Measurements from ENCODE around the gene ABHD11. TPM values are rescaled to one million over a fixed set of nuclear protein-coding genes. Genes with fewer than 3 reads are reported as not detected.

ABHD11 gene
- total and polyA plus RNA-seq, 2 donors: 5.8 to 22.6 TPM

GRCh38 chr7:73705551-73705920, 33.1 kb downstream of the ABHD11 start:
- Histone ChIP-seq H3K4me1 (ENCODE audit: insufficient read depth) (no peaks in the 10 kb centered on the region), H3K36me3 (ENCODE audit: insufficient read depth) (no peaks in the 10 kb centered on the region), H3K4me3 (ENCODE audit: low read depth, low read length) (no peak overlapping the region), H3K27ac (ENCODE audit: low read depth) (no peak overlapping the region)
- DNase-seq (ENCODE audit: extremely low spot score): no peak
- WGBS: 86% methylated on average over 10 of the region's 10 CpGs

DNA sequence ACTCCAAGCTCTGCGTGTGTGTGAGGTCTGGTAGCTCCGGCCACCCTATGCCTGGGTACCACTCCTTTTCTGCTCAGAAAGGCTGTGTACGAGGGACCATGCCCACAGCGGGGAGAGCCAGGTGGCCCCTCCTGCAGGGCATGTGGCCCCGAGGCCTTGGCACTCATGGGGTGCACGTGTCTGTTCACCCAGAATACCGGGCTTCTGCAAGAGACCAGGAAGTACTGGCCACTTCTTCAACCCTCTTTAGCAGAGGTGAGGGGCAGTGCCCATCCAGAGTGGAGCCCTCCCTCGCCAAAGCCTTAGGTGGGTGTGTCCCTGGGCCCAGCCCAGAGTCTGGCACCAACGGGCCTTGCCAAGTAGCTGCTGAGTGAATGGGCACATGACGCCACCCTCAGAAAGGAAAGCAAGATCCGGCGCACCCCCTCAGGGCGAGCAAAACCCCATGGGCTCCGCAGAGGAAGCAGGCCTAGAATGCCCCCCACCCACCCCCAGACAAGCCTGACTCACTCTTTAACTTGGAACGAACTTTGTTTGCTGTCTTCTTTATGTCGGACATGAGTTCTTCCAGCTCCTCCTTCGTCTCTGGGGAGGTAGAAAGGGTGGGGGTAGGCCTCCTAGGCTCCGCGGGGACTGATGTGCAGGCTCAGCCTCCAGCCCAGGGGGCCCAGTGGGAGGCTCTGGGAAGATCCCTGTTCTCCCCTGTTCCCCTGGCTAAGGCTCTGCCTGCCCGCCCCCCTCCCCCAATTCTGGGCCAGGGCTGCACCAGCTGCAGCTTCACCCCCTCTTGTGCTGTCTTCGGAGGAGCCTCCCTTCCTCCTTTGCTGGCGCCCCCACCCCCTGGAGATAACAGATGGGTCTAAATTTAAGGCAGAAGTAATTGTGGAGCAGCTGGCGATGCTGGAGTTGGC, 33.7 kb downstream of the ABHD11 start:
- no peaks in the 10 kb centered on the region for H3K4me1 ChIP-seq (ENCODE audit: insufficient read depth)
- 63% methylated on average over 23 of the region's 23 CpGs for WGBS
- no peak overlapping the region for H3K4me3 ChIP-seq (ENCODE audit: low read depth, low read length)
- H3K27ac ChIP-seq (ENCODE audit: low read depth): no peak overlapping the region
- H3K36me3 ChIP-seq (ENCODE audit: insufficient read depth): no peaks in the 10 kb centered on the region
- DNase-seq (ENCODE audit: extremely low spot score): no peak

DNA sequence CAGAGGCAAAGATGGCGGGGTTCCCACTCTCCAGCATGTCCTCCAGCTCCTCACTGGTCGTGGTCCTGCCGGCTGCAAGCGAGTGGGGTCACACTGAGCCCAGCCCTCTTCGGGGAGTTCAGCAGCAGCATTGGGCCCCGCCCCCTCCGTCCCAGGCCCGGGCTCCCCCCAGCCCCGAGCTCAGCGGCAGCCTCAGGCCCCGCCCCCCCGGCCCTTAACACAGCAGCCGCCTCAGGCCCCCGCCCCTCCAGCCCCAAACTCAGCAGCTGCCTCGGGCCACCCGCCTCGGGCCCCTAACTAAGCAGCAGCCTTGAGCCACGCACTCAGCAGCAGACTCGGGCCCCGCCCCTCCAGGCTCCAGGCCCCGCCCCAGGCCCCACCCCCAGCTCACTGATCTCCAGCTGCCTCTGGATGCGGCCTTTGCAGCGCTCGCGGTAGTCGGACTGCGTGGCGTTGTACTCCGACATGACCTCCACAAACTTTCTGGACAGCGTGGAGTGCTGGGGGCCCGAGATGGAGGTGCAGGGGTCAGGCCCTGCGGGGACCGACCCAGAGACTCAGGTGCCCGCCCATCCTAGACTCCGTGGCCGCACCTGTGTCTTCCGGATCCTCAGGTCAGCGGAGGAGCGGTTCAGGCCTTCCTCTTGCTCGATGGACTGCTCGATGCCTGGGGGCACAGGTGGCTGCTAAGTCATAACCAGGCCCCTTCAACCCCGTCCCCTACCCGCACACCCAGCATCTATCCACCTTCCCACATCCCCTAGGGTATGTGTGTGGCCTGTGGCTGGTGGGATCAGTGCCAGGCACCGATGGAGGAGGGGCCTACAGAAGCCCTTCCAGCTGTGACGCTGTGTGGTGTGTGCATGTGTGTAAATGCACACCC, 34.6 kb downstream of the ABHD11 start:
- H3K27ac ChIP-seq (ENCODE audit: low read depth): no peak overlapping the region
- DNase-seq (ENCODE audit: extremely low spot score): no peak
- H3K4me1 ChIP-seq (ENCODE audit: insufficient read depth): no peaks in the 10 kb centered on the region
- WGBS: 25% methylated on average over 45 of the region's 45 CpGs
- no peak overlapping the region for H3K4me3 ChIP-seq (ENCODE audit: low read depth, low read length)
- no peaks in the 10 kb centered on the region for H3K36me3 ChIP-seq (ENCODE audit: insufficient read depth)

DNA sequence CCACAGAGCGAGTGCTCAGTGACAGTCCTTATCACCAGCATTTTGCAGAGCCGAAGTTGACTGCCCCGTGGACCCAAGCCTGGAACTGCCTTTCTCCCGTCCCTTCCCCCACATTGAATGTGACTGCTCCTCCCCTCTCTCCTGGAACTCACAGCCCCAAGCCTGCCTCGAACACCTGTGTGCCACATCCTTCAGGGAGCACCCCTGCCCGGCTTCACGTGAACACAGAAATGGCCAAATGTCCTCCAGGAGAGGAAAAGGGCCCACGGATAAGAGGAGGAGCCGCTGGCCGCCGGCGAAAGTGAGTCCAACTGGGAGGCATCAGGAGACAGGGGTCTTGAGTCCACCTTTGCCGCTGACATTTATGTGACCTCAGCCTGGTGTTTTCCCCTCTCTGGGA, 35.4 kb downstream of the ABHD11 start:
- no peaks in the 10 kb centered on the region for H3K36me3 ChIP-seq (ENCODE audit: insufficient read depth)
- no peak for DNase-seq (ENCODE audit: extremely low spot score)
- H3K27ac ChIP-seq (ENCODE audit: low read depth): no peak overlapping the region
- H3K4me3 ChIP-seq (ENCODE audit: low read depth, low read length): no peak overlapping the region
- 67% methylated on average over 13 of the region's 13 CpGs for WGBS
- H3K4me1 ChIP-seq (ENCODE audit: insufficient read depth): no peaks in the 10 kb centered on the region

DNA sequence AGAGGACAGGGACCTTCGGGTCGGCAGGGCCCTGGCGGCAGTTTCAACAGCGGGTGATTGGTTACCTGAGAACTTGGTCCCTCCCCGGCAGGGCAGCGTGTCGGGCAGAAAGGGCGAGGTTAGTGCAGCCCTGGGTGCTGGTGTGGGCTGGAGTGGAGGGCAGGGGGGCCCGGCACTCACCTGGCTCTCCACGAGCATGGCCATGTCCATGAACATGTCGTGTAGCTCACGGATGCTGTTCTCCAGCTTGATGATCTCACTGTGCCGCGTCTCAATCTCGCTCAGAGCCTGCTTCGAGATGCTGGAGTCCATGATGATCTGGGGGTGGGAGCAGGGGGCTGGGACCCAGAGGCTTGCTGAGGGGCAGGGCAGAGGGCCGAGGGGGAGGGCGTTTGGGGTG, 35.9 kb downstream of the ABHD11 start:
- no peak overlapping the region for H3K27ac ChIP-seq (ENCODE audit: low read depth)
- WGBS: 90% methylated on average over 18 of the region's 18 CpGs
- H3K4me1 ChIP-seq (ENCODE audit: insufficient read depth): no peaks in the 10 kb centered on the region
- no peak for DNase-seq (ENCODE audit: extremely low spot score)
- H3K4me3 ChIP-seq (ENCODE audit: low read depth, low read length): no peak overlapping the region
- H3K36me3 ChIP-seq (ENCODE audit: insufficient read depth): no peaks in the 10 kb centered on the region

DNA sequence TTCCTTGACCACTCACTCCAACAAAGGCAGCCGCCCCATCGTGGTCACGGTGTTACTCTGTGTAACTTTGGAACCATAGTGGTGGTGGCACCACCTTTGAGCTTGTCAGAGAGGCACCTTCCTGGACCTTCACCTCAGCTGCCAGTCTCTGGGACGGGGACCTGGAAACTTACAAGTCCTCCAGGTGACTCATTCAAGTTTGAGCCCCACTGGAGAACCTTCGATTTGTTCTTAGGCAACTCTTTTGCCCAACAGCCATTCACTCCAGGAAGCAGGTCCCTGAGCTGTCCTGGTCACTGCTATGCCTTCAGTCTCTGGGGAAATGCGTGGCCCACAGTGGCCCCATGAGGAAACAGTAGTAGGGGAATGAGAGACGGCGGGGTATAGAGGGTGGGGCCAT, 36.4 kb downstream of the ABHD11 start:
- Histone ChIP-seq H3K27ac (ENCODE audit: low read depth) (no peak overlapping the region), H3K36me3 (ENCODE audit: insufficient read depth) (no peaks in the 10 kb centered on the region), H3K4me1 (ENCODE audit: insufficient read depth) (no peaks in the 10 kb centered on the region), H3K4me3 (ENCODE audit: low read depth, low read length) (no peak overlapping the region)
- WGBS: 84% methylated on average over 8 of the region's 8 CpGs
- DNase-seq (ENCODE audit: extremely low spot score): no peak

DNA sequence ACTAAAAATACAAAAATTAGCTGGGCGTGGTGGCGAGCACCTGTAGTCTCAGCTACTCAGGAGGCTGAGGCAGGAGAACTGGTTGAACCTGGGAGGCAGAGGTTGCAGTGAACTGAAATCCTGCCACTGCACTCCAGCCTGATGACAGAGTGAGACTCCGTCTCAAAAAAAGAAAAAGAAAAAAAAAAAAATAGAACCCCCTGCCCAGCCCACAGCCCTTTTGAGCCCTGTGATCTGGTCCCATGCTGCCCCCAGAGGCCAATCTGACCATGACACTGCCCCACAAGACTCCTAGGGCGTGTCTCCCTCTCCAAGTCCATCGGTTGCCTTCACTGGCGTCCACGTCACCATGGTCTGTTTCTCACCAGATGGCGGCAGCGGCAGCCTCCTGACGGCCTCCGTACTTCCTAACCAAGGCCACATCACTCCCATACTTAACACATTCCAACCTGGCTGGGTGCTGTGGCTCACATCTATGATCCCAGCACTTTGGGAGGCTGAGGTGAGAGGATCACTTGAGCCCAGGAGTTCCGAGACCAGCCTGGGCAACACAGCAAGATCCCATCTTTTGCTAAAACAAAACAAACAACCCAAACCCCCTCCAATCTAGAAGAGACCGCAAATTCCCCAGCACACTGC, 37.1 kb downstream of the ABHD11 start:
- 71% methylated on average over 13 of the region's 13 CpGs for WGBS
- H3K4me3 ChIP-seq (ENCODE audit: low read depth, low read length): no peak overlapping the region

DNA sequence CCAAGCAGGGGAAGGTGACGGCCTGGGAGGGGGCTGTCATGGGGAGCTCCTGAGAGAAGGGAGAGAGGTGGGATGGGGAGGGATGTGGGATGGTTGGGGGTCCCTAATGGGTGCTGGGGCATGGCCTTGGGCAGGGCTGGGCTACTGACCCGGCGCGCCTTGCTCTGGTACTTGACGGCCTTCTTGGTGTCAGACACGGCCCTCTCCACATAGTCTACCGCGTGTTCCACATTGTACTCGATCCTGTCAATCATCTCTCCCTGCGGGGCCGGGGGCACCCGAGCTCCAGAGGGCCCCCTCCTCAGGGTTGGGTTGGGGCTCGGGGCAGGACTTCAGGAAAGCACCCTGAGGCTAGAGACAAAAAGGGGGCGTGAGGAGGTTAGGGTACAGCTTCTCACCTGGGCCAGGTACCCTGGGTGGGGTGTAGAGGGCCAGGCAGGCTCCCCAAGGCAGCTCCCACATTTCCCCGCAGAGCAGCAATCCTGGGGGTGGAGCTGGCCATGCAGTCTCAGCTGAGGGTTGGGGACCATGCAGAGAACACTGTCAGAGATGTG, 37.9 kb downstream of the ABHD11 start:
- Histone ChIP-seq H3K27ac (ENCODE audit: low read depth) (no peak overlapping the region), H3K36me3 (ENCODE audit: insufficient read depth) (no peaks in the 10 kb centered on the region), H3K4me3 (ENCODE audit: low read depth, low read length) (no peak overlapping the region), H3K4me1 (ENCODE audit: insufficient read depth) (no peaks in the 10 kb centered on the region)
- WGBS: 91% methylated on average over 15 of the region's 15 CpGs
- DNase-seq (ENCODE audit: extremely low spot score): no peak

More for the DNA sequence above, 37.1 kb downstream of the ABHD11 start:
- H3K4me1 ChIP-seq (ENCODE audit: insufficient read depth): no peaks in the 10 kb centered on the region
- H3K27ac ChIP-seq (ENCODE audit: low read depth): no peak overlapping the region
- H3K36me3 ChIP-seq (ENCODE audit: insufficient read depth): no peaks in the 10 kb centered on the region
- DNase-seq (ENCODE audit: extremely low spot score): no peak

DNA sequence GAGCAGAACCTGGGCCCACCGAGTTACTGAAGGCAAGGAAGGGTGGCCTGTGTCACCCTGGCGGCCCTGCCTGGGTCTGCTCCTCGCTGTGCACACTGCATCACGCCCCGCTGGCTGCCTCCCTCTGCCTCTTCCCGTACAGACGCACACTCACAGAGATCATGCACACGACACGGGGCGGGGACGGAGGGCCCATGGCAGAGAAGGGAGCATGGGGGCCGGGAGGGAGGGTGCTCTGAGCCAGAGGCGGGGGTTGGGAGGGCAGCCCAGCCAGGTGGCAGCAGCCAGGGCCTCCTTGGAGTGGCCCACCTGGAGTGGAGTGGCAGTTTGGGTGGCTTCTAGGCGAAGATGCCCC, 38.6 kb downstream of the ABHD11 start:
- Histone ChIP-seq H3K36me3 (ENCODE audit: insufficient read depth) (no peaks in the 10 kb centered on the region), H3K27ac (ENCODE audit: low read depth) (no peak overlapping the region), H3K4me3 (ENCODE audit: low read depth, low read length) (no peak overlapping the region), H3K4me1 (ENCODE audit: insufficient read depth) (no peaks in the 10 kb centered on the region)
- 87% methylated on average over 14 of the region's 14 CpGs for WGBS
- no peak for DNase-seq (ENCODE audit: extremely low spot score)

DNA sequence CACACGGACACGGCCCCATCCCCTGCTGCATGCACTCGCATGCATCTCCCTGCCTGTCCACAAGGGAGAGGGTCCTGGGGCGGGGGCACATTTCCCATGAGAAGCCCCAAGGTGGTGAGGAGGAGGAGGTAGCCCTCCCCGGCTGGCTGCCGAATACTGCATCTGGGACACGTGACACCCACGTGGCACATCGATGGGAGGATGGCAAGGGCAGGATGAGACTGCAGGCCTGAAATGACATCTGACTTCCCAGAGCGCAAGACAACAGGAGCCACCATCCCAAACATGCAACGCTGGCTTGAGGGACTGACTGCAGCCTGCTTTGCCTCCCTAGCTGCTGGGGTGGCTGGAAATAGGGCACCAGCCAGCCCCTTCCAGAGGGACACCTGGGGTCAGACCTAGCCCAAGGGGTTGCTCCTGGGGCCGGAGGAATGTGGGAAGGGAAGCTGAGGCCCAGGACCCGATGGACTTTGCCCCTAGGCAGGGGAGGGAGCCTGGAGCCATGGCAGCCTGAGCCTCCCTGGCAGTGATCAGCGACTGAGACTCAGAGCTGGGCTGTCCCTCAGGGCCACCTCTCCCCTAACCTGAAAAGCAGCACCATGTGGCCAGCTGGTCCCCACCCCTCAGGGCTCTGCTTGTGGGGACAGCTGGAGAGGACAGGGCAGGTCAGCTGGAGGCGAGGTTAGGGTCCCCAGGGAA, 39.1 kb downstream of the ABHD11 start:
- H3K36me3 ChIP-seq (ENCODE audit: insufficient read depth): no peaks in the 10 kb centered on the region
- no peaks in the 10 kb centered on the region for H3K4me1 ChIP-seq (ENCODE audit: insufficient read depth)
- no peak overlapping the region for H3K27ac ChIP-seq (ENCODE audit: low read depth)
- no peak for DNase-seq (ENCODE audit: extremely low spot score)
- no peak overlapping the region for H3K4me3 ChIP-seq (ENCODE audit: low read depth, low read length)
- 82% methylated on average over 15 of the region's 15 CpGs for whole genome bisulfite sequencing

GRCh38 chr7:73698410-73698809, 40.2 kb downstream of the ABHD11 start:
- H3K36me3 ChIP-seq (ENCODE audit: insufficient read depth): no peaks in the 10 kb centered on the region

GRCh38 chr7:73696372-73696771, 42.2 kb downstream of the ABHD11 start:
- no peak for DNase-seq (ENCODE audit: extremely low spot score)
- H3K27ac ChIP-seq (ENCODE audit: low read depth): no peak overlapping the region
- 87% methylated on average over 4 of the region's 4 CpGs for WGBS
- peaks cover 2% of the 10 kb centered on the region for H3K36me3 ChIP-seq (ENCODE audit: insufficient read depth)
- no peaks in the 10 kb centered on the region for H3K4me1 ChIP-seq (ENCODE audit: insufficient read depth)
- no peak overlapping the region for H3K4me3 ChIP-seq (ENCODE audit: low read depth, low read length)

More at GRCh38 chr7:73698410-73698809, 40.2 kb downstream of the ABHD11 start:
- 84% methylated on average over 7 of the region's 7 CpGs for WGBS
- no peaks in the 10 kb centered on the region for H3K4me1 ChIP-seq (ENCODE audit: insufficient read depth)
- no peak for DNase-seq (ENCODE audit: extremely low spot score)
- no peak overlapping the region for H3K4me3 ChIP-seq (ENCODE audit: low read depth, low read length)
- no peak overlapping the region for H3K27ac ChIP-seq (ENCODE audit: low read depth)

GRCh38 chr7:73690646-73691045, 48.0 kb downstream of the ABHD11 start:
- DNase-seq (ENCODE audit: extremely low spot score): no peak
- Histone ChIP-seq H3K36me3 (ENCODE audit: insufficient read depth) (peaks cover 2% of the 10 kb centered on the region), H3K4me1 (ENCODE audit: insufficient read depth) (no peaks in the 10 kb centered on the region), H3K4me3 (ENCODE audit: low read depth, low read length) (no peak overlapping the region), H3K27ac (ENCODE audit: low read depth) (no peak overlapping the region)
- WGBS: 80% methylated on average over 7 of the region's 7 CpGs
